Psoas muscle (tissue), 8 donors: ENCODE results near the gene FHIP1B. TPM values are rescaled to one million over a fixed set of nuclear protein-coding genes. Genes with fewer than 3 reads are reported as not detected.

Source experiments
- ATAC-seq, 4 donors: fragments of 200-7000 bp; cut with Tn5 transposase; one replicate each; pipeline ENCODE4 v1.9.1; 2020; ENCODE audit warnings: moderate library complexity in 3 of 4, mild to moderate bottlenecking in 2 of 4
- DNase-seq, 2 donors: peaks; one replicate each; pipeline ENCODE4 v3.0.0-alpha.2; 2020
- H3K27ac ChIP-seq: fragments of 200-600 bp; one replicate; pipeline ENCODE4 v1.8.0; 2022
- H3K27me3 ChIP-seq, 3 donors: fragments of 200-600 bp in 1 of 3; one replicate each; pipeline versions ENCODE4 v1.6.1 to v1.8.0; 2013 to 2022; ENCODE audit warnings: low read length in 2 of 3, mild to moderate bottlenecking in 2 of 3, moderate library complexity in 1 of 3; ENCODE audit not compliant: insufficient read depth in 3 of 3
- H3K36me3 ChIP-seq, 2 donors: fragments of 200-600 bp in 1 of 2; one replicate each; pipeline versions ENCODE4 v1.6.1 to v1.8.0; 2013 to 2022; ENCODE audit warnings: low read depth in 1 of 2, mild to moderate bottlenecking in 1 of 2, moderate library complexity in 1 of 2; ENCODE audit not compliant: insufficient read depth in 1 of 2
- H3K4me1 ChIP-seq: fragments of 200-600 bp; one replicate; pipeline ENCODE4 v1.8.0; 2022
- H3K4me3 ChIP-seq: fragments of 200-600 bp; one replicate; pipeline ENCODE4 v1.8.0; 2022; ENCODE audit warnings: mild to moderate bottlenecking
- H3K9me3 ChIP-seq: fragments of 200-600 bp; one replicate; pipeline ENCODE4 v1.8.0; 2022
- WGBS, 3 donors: extraction: QIAGEN DNeasy Blood & Tissue Kit; methylation state at CpG; one replicate each; pipeline versions ENCODE4 v1.1.6 to v1.1.7; 2013; 5-methylcytosine and 5-hydroxymethylcytosine counted together
- intact Hi-C, 2 donors: fragments of 100-400 bp; cut with DNase I; formaldehyde crosslinking; loops; one replicate each; pipeline versions ENCODE4 v1.11.0 to v1.14.2; 2022
- polyA plus RNA-seq, 3 donors: library from polyadenylated mRNA; stranded (reverse); fragments of 200-250 nt; gene quantifications; one replicate each; pipeline ENCODE4 v1.2.3, GENCODE V29; 2013
- total RNA-seq, 4 donors: library from RNA; stranded (reverse); fragmentation: NEBNext Ultra II Directional in 2 of 4; extraction: Animal tissue kit (Norgen Biotek cat#: 25700) in 2 of 4; gene quantifications; one replicate each; pipeline versions ENCODE4 v1.2.1 to v1.2.4, GENCODE V29; 2021 to 2023
- TF ChIP-seq, protein P1 (sequence below): fragments of 200-600 bp; IDR thresholded peaks from one replicate; pipeline ENCODE4 v1.8.0; 2022; ENCODE audit warnings: antibody characterized with exemption
- donor health status: healthy with polysubstance abuse.
- donor health status: DM: no; HTN: no; CAD: no; lungs with moderate emphysema.
- donor health status: Bipolar disorder and iron deficiency.
- donor health status: healthy.
- donor health status: DM: yes; HTN: yes; CAD: no.
- donor health status: DM: no; HTN: no; CAD: no.
- donor health status: DM: no; HTN: no; CAD: no.
- donor health status: DM: yes; HTN: yes; CAD: no.

The FHIP1B gene
- total and polyA plus RNA-seq, 7 donors: 9.1 to 22.2 (median 16.8) TPM

DNA sequence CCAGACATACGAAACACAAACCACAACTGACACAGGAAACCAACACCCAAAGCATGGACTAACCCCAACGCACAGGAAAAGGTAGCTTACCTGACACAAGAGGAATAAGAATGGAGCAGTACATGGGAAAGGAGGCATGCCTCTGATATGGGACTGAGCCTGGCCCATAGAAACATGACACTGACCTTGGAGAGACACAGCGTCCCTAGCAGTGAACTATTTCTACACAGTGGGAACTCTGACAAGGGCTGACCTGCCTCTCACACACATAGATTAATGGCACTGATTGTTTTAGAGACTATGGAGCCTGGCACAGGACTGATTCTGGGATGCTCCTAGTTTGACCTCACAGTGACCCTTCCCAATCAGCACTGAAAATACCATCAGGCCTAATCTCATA is 37.2 kb upstream of the FHIP1B start:
- TF ChIP-seq, protein P1, sequence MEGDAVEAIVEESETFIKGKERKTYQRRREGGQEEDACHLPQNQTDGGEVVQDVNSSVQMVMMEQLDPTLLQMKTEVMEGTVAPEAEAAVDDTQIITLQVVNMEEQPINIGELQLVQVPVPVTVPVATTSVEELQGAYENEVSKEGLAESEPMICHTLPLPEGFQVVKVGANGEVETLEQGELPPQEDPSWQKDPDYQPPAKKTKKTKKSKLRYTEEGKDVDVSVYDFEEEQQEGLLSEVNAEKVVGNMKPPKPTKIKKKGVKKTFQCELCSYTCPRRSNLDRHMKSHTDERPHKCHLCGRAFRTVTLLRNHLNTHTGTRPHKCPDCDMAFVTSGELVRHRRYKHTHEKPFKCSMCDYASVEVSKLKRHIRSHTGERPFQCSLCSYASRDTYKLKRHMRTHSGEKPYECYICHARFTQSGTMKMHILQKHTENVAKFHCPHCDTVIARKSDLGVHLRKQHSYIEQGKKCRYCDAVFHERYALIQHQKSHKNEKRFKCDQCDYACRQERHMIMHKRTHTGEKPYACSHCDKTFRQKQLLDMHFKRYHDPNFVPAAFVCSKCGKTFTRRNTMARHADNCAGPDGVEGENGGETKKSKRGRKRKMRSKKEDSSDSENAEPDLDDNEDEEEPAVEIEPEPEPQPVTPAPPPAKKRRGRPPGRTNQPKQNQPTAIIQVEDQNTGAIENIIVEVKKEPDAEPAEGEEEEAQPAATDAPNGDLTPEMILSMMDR: no peak
- H3K27ac ChIP-seq: no peak overlapping the region
- ATAC-seq (peak; percentile 30 to 91 (median 78)), DNase-seq (no peak)
- peaks cover 18% of the 10 kb centered on the region for H3K4me1 ChIP-seq
- intact Hi-C loops: no loop called here
- H3K4me3 ChIP-seq: no peak overlapping the region
- no peaks in the 10 kb centered on the region for H3K36me3 ChIP-seq
- H3K9me3 ChIP-seq: no peaks in the 10 kb centered on the region
- 35 to 41% (median 36%) methylated on average over 3 of the region's 3 CpGs for WGBS, 3 donors
- H3K27me3 ChIP-seq: no peaks in the 10 kb centered on the region

DNA sequence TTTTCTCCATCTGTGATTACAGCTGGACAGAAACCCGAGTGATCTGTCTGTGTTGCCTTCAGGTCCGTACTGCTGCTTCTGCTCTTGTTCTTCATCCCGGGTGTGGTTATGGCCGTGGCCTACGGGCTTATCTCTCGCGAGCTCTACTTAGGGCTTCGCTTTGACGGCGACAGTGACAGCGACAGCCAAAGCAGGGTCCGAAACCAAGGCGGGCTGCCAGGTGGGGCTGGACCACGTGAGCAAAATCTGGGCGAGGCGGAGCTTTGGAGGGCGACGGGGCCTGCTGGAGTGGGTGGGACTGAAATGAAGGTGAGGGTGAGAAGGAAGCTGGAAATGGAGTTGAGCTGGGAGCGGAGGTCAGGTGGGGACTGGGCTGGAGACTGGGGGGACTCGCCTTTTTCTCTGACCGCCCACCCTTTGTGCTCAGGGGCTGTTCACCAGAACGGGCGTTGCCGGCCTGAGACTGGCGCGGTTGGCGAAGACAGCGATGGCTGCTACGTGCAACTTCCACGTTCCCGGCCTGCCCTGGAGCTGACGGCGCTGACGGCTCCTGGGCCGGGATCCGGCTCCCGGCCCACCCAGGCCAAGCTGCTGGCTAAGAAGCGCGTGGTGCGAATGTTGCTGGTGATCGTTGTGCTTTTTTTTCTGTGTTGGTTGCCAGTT is 36.3 kb upstream of the FHIP1B start:
- intact Hi-C loops: no loop called here
- no peak overlapping the region for H3K27ac ChIP-seq
- H3K36me3 ChIP-seq: no peaks in the 10 kb centered on the region
- H3K27me3 ChIP-seq: peaks cover 0 to 1% (median 0%) of the 10 kb centered on the region in 3 donors
- no peak overlapping the region for H3K4me3 ChIP-seq
- peaks cover 18% of the 10 kb centered on the region for H3K4me1 ChIP-seq
- WGBS, 3 donors: 82 to 93% (median 85%) methylated on average over 40 to 41 of the region's 41 CpGs
- ATAC-seq (no peak), DNase-seq (no peak)
- TF ChIP-seq, protein P1: no peak
- H3K9me3 ChIP-seq: no peaks in the 10 kb centered on the region

GRCh38 chr11:6269994-6270393 is 35.6 kb upstream of the FHIP1B start:
- H3K9me3 ChIP-seq: no peaks in the 10 kb centered on the region
- TF ChIP-seq, protein P1: no peak
- H3K27me3 ChIP-seq: peaks cover 0 to 2% (median 0%) of the 10 kb centered on the region in 3 donors
- H3K4me1 ChIP-seq: peaks cover 18% of the 10 kb centered on the region
- no peak overlapping the region for H3K27ac ChIP-seq
- H3K36me3 ChIP-seq: no peaks in the 10 kb centered on the region
- intact Hi-C loops: no loop called here
- WGBS, 3 donors: 86 to 89% (median 87%) methylated on average over 24 of the region's 24 CpGs
- DNase-seq (no peak), ATAC-seq (no peak)
- H3K4me3 ChIP-seq: no peak overlapping the region

DNA sequence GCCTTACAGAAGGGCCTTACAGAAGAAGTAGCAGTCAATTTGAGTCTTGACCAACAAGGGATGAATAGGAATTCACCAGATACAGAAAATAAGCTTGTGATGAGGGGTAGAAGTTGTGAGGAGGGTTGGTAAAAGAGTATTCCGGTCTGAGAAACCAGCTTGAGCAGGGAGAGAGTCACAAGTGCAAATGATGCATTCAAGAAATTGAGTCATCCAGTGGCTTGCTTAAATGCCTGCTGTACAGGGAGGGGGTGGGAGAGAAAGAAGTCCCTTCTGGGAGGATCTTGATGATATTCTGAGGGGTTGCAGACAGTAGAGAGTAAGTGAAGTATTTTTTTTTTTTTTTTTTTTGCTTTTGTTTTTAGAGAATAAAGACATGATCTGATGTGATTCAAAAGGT is 34.4 kb upstream of the FHIP1B start:
- intact Hi-C loops: no loop called here
- Histone ChIP-seq H3K27me3 (peaks cover 0 to 2% (median 0%) of the 10 kb centered on the region in 3 donors), H3K27ac (no peak overlapping the region), H3K4me1 (peaks cover 18% of the 10 kb centered on the region), H3K36me3 (no peaks in the 10 kb centered on the region), H3K4me3 (no peak overlapping the region), H3K9me3 (no peaks in the 10 kb centered on the region)
- TF ChIP-seq, protein P1: no peak
- ATAC-seq (no peak), DNase-seq (no peak)
- 81 to 100% (median 86%) methylated on average over 1 of the region's 1 CpG for WGBS, 3 donors

DNA sequence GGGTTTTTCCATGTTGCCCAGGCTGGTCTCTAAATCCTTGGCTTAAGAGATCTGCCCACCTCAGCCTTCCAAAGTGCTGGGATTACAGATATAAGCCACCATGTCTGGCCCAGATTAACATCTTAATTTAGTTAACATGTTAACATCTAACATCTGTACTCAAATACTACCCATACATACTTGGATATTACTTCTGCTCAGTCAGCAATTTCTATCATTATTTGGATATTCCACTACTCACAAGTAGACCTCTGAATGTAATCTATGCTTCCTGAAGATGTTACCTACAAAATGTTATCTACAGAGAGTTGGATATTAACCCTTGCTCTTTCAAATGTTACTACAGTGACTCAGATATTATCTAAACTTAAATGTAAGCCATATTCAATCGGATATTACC is 29.2 kb upstream of the FHIP1B start:
- intact Hi-C loops: no loop called here
- Histone ChIP-seq H3K27ac (no peak overlapping the region), H3K4me3 (no peak overlapping the region), H3K27me3 (peaks cover 0 to 24% (median 14%) of the 10 kb centered on the region in 3 donors), H3K4me1 (peaks cover under 1% of the 10 kb centered on the region), H3K9me3 (no peaks in the 10 kb centered on the region), H3K36me3 (no peaks in the 10 kb centered on the region)
- DNase-seq: no peak
- 98 to 99% (median 98%) methylated on average over 1 of the region's 1 CpG for WGBS, 3 donors
- no peak for ATAC-seq
- TF ChIP-seq, protein P1: no peak
